H1 (cell line): ENCODE results near the gene CCBE1. TPM values are rescaled to one million over a fixed set of nuclear protein-coding genes. Genes with fewer than 3 reads are reported as not detected.

Source experiments
- CTCF ChIA-PET: fragments of 300-600 bp; sonication (Branson Sonifier 250); formaldehyde crosslinking; loops from one replicate; lab custom pipeline; 2021; ENCODE audit not compliant: partially characterized antibody; lab: Charles Lee
- POLR2A ChIA-PET: fragments of 300-600 bp; sonication (Branson Sonifier 250); formaldehyde crosslinking; loops from one replicate; lab custom pipeline; 2021; ENCODE audit warnings: inconsistent platforms; ENCODE audit not compliant: partially characterized antibody; lab: Charles Lee
- DNase-seq, 2 experiments: peaks; one replicate each; pipeline versions ENCODE4 v3.0.0 to v3.0.0-alpha.2; 2010 to 2022; ENCODE audit warnings: low spot score in 2 of 2, low read depth in 1 of 2, mixed read lengths in 1 of 2
- FAIRE-seq: peaks from 2 replicates; lab custom pipeline; 2011; peaks lifted over from hg19 to GRCh38; lab: Jason Lieb, UNC
- H2AFZ ChIP-seq: 2 replicates; pipeline ENCODE4 v1.8.1; 2012; ENCODE audit warnings: low read length, inconsistent platforms
- H2AK5ac ChIP-seq: 2 replicates; pipeline ENCODE4 v1.6.1; 2013; ENCODE audit warnings: low read depth, low read length
- H2BK120ac ChIP-seq: replicated peaks from 2 replicates; pipeline ENCODE3; 2013; ENCODE audit warnings: low read depth, low read length, inconsistent platforms
- H2BK12ac ChIP-seq: 2 replicates; pipeline ENCODE4 v1.6.1; 2013; ENCODE audit warnings: low read depth, low read length
- H2BK15ac ChIP-seq: 2 replicates; pipeline ENCODE4 v1.6.1; 2013; ENCODE audit warnings: low read length
- H2BK20ac ChIP-seq: 2 replicates; pipeline ENCODE4 v1.6.1; 2013; ENCODE audit warnings: low read length
- H2BK5ac ChIP-seq: 2 replicates; pipeline ENCODE4 v1.6.1; 2013; ENCODE audit warnings: low read depth, low read length
- H3K14ac ChIP-seq: 2 replicates; pipeline ENCODE4 v1.6.1; 2013; ENCODE audit warnings: inconsistent platforms; ENCODE audit not compliant: insufficient read length
- H3K18ac ChIP-seq: 2 replicates; pipeline ENCODE4 v1.6.1; 2013; ENCODE audit warnings: low read length; ENCODE audit errors: extremely low read depth
- H3K23ac ChIP-seq: 2 replicates; pipeline ENCODE4 v1.6.1; 2013; ENCODE audit warnings: inconsistent platforms; ENCODE audit not compliant: insufficient read length
- H3K23me2 ChIP-seq: 2 replicates; pipeline ENCODE4 v1.6.1; 2013; ENCODE audit warnings: low read depth, low read length
- H3K27ac ChIP-seq: 2 replicates; pipeline ENCODE4 v1.6.1; 2011; ENCODE audit warnings: low read depth, low read length, inconsistent platforms
- H3K27me3 ChIP-seq, 4 experiments: replicated peaks in 1 of 4; 1 replicate in 1 of 4; 2 replicates in 3 of 4; pipeline versions ENCODE4 v1.6.1 to v1.8.1; 2011 to 2013; ENCODE audit warnings: low read length in 3 of 4, mild to moderate bottlenecking in 3 of 4, inconsistent platforms in 2 of 4, mixed read lengths in 2 of 4, moderate library complexity in 1 of 4; ENCODE audit not compliant: control insufficient read depth in 3 of 4, insufficient read depth in 3 of 4; ENCODE audit errors: extremely low read depth in 1 of 4
- H3K36me3 ChIP-seq, 4 experiments: 2 replicates each; pipeline versions ENCODE4 v1.6.1 to v1.8.1; 2011 to 2013; ENCODE audit warnings: mild to moderate bottlenecking in 4 of 4, low read length in 3 of 4, moderate library complexity in 2 of 4, control low read depth in 1 of 4, inconsistent platforms in 1 of 4; ENCODE audit not compliant: insufficient read depth in 4 of 4, control insufficient read depth in 2 of 4
- H3K4ac ChIP-seq: replicated peaks from 2 replicates; pipeline ENCODE3; 2013; ENCODE audit warnings: low read length, low read depth, mixed read lengths, inconsistent platforms; ENCODE audit not compliant: insufficient read length
- H3K4me1 ChIP-seq, 4 experiments: replicated peaks in 1 of 4; 1 replicate in 1 of 4; 2 replicates in 3 of 4; pipeline versions ENCODE4 v1.6.1 to v1.8.1; 2011 to 2013; ENCODE audit warnings: low read length in 3 of 4, inconsistent platforms in 2 of 4, mixed read lengths in 1 of 4; ENCODE audit not compliant: insufficient read depth in 4 of 4, control insufficient read depth in 3 of 4
- H3K4me2 ChIP-seq, 2 experiments: 2 replicates each; pipeline versions ENCODE4 v1.6.1 to v1.8.1; 2011 to 2013; ENCODE audit warnings: low read depth in 2 of 2, low read length in 2 of 2, control low read depth in 1 of 2, inconsistent platforms in 1 of 2, mild to moderate bottlenecking in 1 of 2; ENCODE audit not compliant: insufficient read depth in 1 of 2
- H3K4me3 ChIP-seq, 4 experiments: fragments of 200-600, 300-600 bp in 1 of 4; sonication (generic), shearing (Covaris generic), sonication (Bioruptor Twin) in 1 of 4; 2 replicates each; pipeline versions ENCODE4 v1.5.1 to v1.8.1; 2011 to 2016; ENCODE audit warnings: low read length in 4 of 4, low read depth in 3 of 4, control low read depth in 2 of 4, inconsistent platforms in 2 of 4, mild to moderate bottlenecking in 2 of 4, mixed read lengths in 1 of 4, moderate library complexity in 1 of 4; ENCODE audit not compliant: insufficient read depth in 2 of 4; ENCODE audit errors: extremely low read depth in 1 of 4
- H3K56ac ChIP-seq: replicated peaks from 2 replicates; pipeline ENCODE3; 2013; ENCODE audit warnings: low read depth, mild to moderate bottlenecking, mixed read lengths, low read length, inconsistent platforms; ENCODE audit not compliant: insufficient read length
- H3K79me1 ChIP-seq: 2 replicates; pipeline ENCODE4 v1.6.1; 2013; ENCODE audit warnings: low read depth, low read length, control low read depth
- H3K79me2 ChIP-seq, 2 experiments: 2 replicates each; pipeline versions ENCODE4 v1.6.1 to v1.8.1; 2012 to 2013; ENCODE audit warnings: low read length in 2 of 2, mild to moderate bottlenecking in 2 of 2, inconsistent platforms in 1 of 2; ENCODE audit not compliant: insufficient read depth in 2 of 2, control insufficient read depth in 1 of 2
- H3K9ac ChIP-seq, 4 experiments: replicated peaks in 1 of 4; 1 replicate in 1 of 4; 2 replicates in 3 of 4; pipeline versions ENCODE4 v1.6.1 to v1.8.1; 2011 to 2013; ENCODE audit warnings: low read depth in 3 of 4, low read length in 3 of 4, control low read depth in 2 of 4, mild to moderate bottlenecking in 2 of 4, moderate library complexity in 2 of 4, inconsistent platforms in 1 of 4; ENCODE audit errors: extremely low read depth in 1 of 4
- H3K9me3 ChIP-seq, 2 experiments: 2 replicates each; pipeline versions ENCODE4 v1.6.1 to v1.8.1; 2012 to 2013; ENCODE audit warnings: mild to moderate bottlenecking in 2 of 2, moderate library complexity in 2 of 2, control low read depth in 1 of 2, inconsistent platforms in 1 of 2, low read depth in 1 of 2, low read length in 1 of 2, mixed read lengths in 1 of 2; ENCODE audit not compliant: insufficient read depth in 2 of 2
- H4K20me1 ChIP-seq, 2 experiments: replicated peaks in 1 of 2; 2 replicates each; pipeline versions ENCODE3 to v1.8.1; 2011 to 2013; ENCODE audit warnings: inconsistent platforms in 2 of 2, low read length in 2 of 2, mild to moderate bottlenecking in 1 of 2; ENCODE audit not compliant: insufficient read depth in 2 of 2, control insufficient read depth in 1 of 2
- H4K5ac ChIP-seq: 2 replicates; pipeline ENCODE4 v1.6.1; 2013; ENCODE audit warnings: low read length, low read depth, mixed read lengths, inconsistent platforms; ENCODE audit not compliant: insufficient read length
- H4K8ac ChIP-seq: 2 replicates; pipeline ENCODE4 v1.8.0; 2013; ENCODE audit warnings: mild to moderate bottlenecking, moderate library complexity, low read length, inconsistent platforms; ENCODE audit not compliant: insufficient read depth; ENCODE audit errors: extremely low read depth
- H4K91ac ChIP-seq: replicated peaks from 2 replicates; pipeline ENCODE3; 2013; ENCODE audit warnings: low read length, mixed read lengths, inconsistent platforms; ENCODE audit not compliant: insufficient read length
- CBX5 ChIP-seq: fragments of 300-800, 300-1000 bp; sonication (generic); IDR thresholded peaks from 2 replicates; pipeline ENCODE4 v1.7.1; 2016; ENCODE audit warnings: antibody characterized with exemption, low read length, low read depth
- JUN ChIP-seq: IDR thresholded peaks from 2 replicates; pipeline ENCODE4 v1.6.1; 2011; ENCODE audit warnings: low read depth, mild to moderate bottlenecking, improper control_type of control experiment, low read length
- RFX5 ChIP-seq: IDR thresholded peaks from 2 replicates; pipeline ENCODE4 v1.6.1; 2011; ENCODE audit warnings: low read depth, low read length, improper control_type of control experiment, borderline replicate concordance
- RXRA ChIP-seq: IDR thresholded peaks from 2 replicates; pipeline ENCODE4 v1.6.1; 2011; ENCODE audit warnings: low read depth, mild to moderate bottlenecking, low read length, moderate library complexity; ENCODE audit not compliant: insufficient read depth
- TAF7 ChIP-seq: optimal IDR thresholded peaks from 2 replicates; pipeline ENCODE3; 2011; ENCODE audit warnings: low read depth, mild to moderate bottlenecking, inconsistent platforms, low read length, moderate library complexity, borderline replicate concordance
- ZNF274 ChIP-seq: IDR thresholded peaks from 2 replicates; pipeline ENCODE4 v1.7.0; 2012; ENCODE audit warnings: low read length, borderline replicate concordance; ENCODE audit errors: extremely low read depth
- WGBS, 2 experiments: shearing (Covaris generic) in 1 of 2; methylation state at CpG; one replicate each; pipeline versions ENCODE4 v1.1.6 to v1.1.7; 2013 to 2015; ENCODE audit warnings: low lambda C conversion rate in 2 of 2, mixed read lengths in 2 of 2, inconsistent platforms in 1 of 2, low coverage in 1 of 2, missing lambda C conversion rate in 1 of 2; ENCODE audit not compliant: insufficient replicate concordance in 2 of 2, insufficient coverage in 1 of 2, insufficient read length in 1 of 2; ENCODE audit errors: extremely low coverage in 1 of 2, missing lambda C conversion rate in 1 of 2; 5-methylcytosine and 5-hydroxymethylcytosine counted together
- polyA plus RNA-seq, 7 experiments: library from polyadenylated mRNA; depleted of rRNA in 3 of 7; stranded (reverse) in 5 of 7; unstranded in 2 of 7; fragments of >200 nt in 5 of 7; fragments of 200-250 nt in 2 of 7; gene quantifications; 1 replicate in 5 of 7; 2 replicates in 1 of 7; 4 replicates in 1 of 7; pipeline versions ENCODE4 v1.2.1 to v1.2.3, GENCODE V29; 2011 to 2013; ENCODE audit warnings: missing spikeins in 2 of 7, mixed read lengths in 2 of 7
- total RNA-seq: library from RNA; stranded (reverse); fragmentation: NEBNext Ultra II Directional; extraction: Animal tissue kit (Norgen Biotek cat#: 25700); gene quantifications from 2 replicates; pipeline ENCODE4 v1.2.1, GENCODE V29; 2021

CCBE1 gene
- total and polyA plus RNA-seq, 2 of the 8 experiments (the other 6 are each of a cell fraction or from before 2014, with no cell fraction given): 2.1 to 2.6 TPM

DNA sequence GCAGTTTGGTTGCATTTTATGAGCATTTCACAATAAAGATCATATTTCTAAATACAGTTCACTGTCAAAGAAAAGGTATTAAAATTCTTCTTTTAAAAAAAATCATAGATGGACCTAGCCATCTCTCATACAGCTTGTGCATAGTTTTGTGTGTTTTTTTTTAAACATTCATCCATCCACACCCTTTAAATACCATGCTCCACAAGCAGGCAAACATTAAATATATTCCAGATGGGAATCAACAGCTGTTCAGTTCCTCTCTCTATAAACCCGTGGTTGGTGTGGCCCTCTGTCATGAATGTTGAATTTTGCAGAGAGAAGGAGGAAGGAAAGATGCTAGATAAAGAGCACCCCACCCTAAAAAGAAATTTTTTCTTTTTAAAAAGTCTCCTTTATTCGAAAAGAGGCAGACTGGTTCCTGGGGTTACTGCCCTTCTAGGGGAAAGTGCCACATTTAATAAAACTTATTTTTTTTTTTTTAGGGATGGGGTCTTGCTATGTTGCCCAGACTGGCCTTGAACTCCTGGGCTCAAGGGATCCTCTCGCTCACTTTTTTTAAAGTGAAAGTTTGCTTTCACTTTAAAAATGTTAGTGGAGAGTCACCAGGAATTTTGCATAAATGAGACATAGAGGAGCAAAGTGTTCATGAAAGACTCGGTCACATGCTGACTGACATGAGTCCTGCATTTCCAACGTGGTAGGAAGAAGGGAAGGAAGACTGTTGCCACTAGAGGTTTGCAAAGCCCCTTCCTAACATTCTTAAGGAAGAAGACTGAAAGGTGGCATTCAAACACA is 264.2 kb downstream of the CCBE1 start:
- Histone ChIP-seq H3K9me3 (no peaks in the 10 kb centered on the region), H3K4me2 (no peak overlapping the region), H2BK15ac (no peak overlapping the region), H4K20me1 (no peaks in the 10 kb centered on the region), H2BK12ac (no peak overlapping the region), H3K23ac (no peak overlapping the region), H3K79me2 (no peaks in the 10 kb centered on the region), H2BK120ac (no peak overlapping the region), H2BK5ac (no peak overlapping the region), H3K18ac (no peak overlapping the region), H3K79me1 (no peaks in the 10 kb centered on the region), H3K4me1 (no peaks in the 10 kb centered on the region), H3K23me2 (no peaks in the 10 kb centered on the region), H2BK20ac (no peak overlapping the region), H2AK5ac (no peak overlapping the region), H4K91ac (no peak overlapping the region), H3K4ac (no peak overlapping the region), H3K14ac (no peak overlapping the region), H3K27ac (no peak overlapping the region), H3K4me3 (no peak overlapping the region), H4K8ac (no peak overlapping the region), H3K56ac (no peak overlapping the region), H2AFZ (no peak overlapping the region), H3K27me3 (no peaks in the 10 kb centered on the region; a peak in 1 of 7 replicates), H3K36me3 (no peaks in the 10 kb centered on the region), H4K5ac (no peak overlapping the region), H3K9ac (no peak overlapping the region)
- 86% methylated on average over 5 of the region's 5 CpGs; no CpG with 5 or more reads in 1 of the 2 experiments for WGBS, 2 experiments
- FAIRE-seq (no peak), DNase-seq (no peak)
- CTCF ChIA-PET: interaction anchor here (0.9 to 1.1 kb wide), 2 partner anchors 264 to 391 kb away, joined by 3 to 4 read pairs; partner anchors contain the start of gene CCBE1
- POLR2A ChIA-PET: no interaction called here
- no peak for TF ChIP-seq RXRA
- no peak for TF ChIP-seq ZNF274
- no peak for TF ChIP-seq CBX5
- no peak for TF ChIP-seq RFX5
- TF ChIP-seq TAF7: no peak
- TF ChIP-seq JUN: no peak
